Measurements from ENCODE around the gene KCNH6.

DNA sequence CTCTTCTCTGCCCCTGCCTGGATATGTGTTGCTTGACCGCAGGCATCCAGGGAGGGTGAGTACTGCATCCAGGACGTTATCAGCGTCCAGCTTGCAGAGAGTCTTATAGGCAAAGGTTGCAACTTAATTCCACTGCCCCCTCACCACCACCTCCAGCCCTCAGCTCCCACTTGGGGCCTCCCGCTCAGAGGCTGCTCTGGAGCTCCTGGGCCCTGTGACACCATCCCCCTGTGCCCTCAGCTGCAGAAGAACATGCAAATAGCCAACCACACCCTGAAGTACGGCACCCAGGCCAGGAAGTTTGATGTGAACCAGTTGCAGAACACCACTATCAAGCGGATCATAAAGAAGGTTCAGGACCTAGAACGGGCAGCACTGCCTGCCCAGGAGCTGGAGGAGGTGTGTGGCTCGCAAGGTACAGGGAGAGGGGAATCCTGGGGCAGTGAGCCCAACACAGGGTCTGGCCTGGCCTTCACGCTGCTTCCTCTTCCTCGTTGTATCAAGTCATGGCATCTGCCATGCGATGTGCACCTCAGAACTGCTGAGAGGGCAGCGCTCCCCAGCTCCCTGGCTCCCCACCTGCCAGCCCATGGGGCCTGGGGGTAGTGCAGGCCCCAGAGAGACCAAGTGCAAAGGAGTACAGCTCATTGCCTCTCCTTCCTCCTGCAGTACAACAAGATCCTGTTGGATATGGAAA lies 36.7 kb upstream of the KCNH6 start:
- no peak for TF ChIP-seq EP300 (IDR thresholded peaks at IDR 0.05)
- TF ChIP-seq, protein P1, sequence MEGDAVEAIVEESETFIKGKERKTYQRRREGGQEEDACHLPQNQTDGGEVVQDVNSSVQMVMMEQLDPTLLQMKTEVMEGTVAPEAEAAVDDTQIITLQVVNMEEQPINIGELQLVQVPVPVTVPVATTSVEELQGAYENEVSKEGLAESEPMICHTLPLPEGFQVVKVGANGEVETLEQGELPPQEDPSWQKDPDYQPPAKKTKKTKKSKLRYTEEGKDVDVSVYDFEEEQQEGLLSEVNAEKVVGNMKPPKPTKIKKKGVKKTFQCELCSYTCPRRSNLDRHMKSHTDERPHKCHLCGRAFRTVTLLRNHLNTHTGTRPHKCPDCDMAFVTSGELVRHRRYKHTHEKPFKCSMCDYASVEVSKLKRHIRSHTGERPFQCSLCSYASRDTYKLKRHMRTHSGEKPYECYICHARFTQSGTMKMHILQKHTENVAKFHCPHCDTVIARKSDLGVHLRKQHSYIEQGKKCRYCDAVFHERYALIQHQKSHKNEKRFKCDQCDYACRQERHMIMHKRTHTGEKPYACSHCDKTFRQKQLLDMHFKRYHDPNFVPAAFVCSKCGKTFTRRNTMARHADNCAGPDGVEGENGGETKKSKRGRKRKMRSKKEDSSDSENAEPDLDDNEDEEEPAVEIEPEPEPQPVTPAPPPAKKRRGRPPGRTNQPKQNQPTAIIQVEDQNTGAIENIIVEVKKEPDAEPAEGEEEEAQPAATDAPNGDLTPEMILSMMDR (IDR thresholded peaks at IDR 0.05): no peak

All from esophagus muscularis mucosa (tissue), 3 donors.